GM19455 (cell line): Measurements from ENCODE around the gene NAALADL2.
"Not testable (repeated sequence)": the region's sequence is repeated elsewhere in the genome, so short reads cannot be mapped to it uniquely, and the experiment has no call there.

ENCODE experiments used
- ATAC-seq: cut with Tn5 transposase; IDR thresholded peaks from one replicate; pipeline ENCODE4 v1.9.1; 2021; ENCODE audit not compliant: unreplicated experiment

The NAALADL2 gene

DNA sequence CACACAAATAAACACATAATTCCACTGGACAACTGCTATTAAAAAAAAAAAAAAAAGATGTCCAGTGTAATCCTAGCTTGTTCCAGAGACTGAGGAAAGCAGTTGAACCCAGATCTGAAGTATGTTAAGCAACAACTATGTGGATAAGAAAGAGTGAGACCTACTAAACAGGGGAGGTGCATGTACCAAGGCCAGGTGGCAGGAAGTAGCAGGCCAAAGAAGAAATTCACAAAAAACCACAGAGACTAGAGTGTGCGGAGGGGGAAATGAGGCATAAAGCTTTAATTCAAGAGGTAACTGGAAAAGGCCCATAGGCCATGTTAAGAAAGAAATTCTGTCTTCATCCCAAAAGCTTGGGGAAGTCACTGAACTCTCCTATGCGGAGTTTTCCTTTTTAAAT lies 490.0 kb downstream of the NAALADL2 start:
- ATAC-seq, result no peak

DNA sequence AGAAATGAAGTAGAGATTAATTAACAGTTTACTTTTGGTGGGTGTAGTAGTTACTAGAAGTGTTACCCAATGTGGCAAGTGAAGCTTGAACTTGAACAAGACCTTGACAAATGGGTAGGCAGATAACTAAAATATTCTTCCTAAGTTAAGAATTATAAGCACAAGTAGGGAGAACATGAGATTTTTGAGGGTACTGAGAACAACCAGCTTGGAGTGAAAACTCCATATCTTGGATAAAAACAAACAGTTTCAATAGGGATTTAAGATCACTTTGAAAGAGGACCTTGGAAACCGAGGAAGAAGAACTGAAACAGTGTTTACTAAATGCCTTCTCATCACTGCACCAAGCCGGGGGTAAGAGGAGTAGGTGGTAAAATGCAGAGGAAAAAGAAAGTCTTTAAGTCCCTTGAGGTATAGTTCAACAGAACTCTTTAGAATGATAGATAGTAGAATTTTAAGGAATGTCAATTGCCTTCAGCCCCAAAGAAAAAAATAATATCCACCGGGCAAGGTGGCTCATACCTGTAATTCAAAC lies 496.7 kb downstream of the NAALADL2 start:
- ATAC-seq, result no peak

DNA sequence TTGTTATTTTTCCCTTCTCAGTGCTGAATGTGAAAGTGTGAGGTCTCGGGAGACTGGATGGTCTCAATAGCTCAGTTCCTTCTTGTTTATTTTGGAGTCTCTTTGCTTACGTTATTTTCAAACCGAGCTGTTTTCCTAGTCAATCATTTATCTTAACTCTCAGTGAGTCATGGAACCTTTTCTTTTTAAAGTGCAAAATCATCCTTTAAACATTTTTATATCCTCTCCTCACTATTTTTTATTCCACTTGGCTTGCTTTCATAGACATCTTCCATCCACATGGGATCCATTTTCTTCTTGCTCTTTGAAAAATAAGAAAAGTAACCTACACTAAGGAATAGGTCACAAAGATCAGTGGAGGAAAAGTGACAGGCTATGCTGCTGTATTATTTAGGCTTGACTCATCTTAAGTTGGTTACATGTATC lies 497.8 kb downstream of the NAALADL2 start:
- no peak for ATAC-seq

DNA sequence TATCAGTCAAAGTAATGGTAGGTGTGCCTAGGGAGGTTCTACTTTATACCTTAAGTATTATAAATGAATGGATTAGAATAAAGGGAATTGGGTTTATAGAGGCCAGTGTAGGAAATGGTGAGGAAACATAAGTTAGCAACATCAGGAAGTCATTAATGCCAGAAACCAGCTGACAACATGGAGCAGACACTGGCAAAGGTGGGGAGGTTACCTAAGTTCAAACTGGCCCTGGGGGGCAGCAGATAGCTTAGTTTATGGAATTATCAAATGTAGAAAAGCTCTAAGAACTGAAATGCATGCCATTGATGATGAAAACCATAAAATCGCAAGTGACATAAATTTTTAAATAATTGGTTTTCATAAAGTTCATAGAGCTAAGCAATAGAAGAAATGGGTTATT lies 498.6 kb downstream of the NAALADL2 start:
- no peak for ATAC-seq

DNA sequence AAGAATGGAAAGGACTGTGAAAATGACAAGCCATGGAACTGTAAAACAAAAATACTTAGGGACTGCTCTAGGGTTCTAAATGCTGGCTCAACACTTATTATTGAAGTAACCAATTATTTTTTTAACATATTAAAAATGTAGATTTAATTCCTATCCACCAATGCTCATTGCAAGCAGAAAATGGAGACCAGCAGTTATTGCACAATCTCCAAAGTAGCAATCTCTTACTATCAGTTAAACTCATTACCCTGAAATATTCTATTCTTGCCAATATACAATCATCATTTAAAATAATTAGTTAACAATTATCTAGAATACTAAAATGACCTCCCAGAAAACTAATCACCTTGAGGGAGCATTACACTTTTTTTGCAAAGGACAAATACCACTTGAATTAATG lies 499.8 kb downstream of the NAALADL2 start:
- no peak for ATAC-seq

DNA sequence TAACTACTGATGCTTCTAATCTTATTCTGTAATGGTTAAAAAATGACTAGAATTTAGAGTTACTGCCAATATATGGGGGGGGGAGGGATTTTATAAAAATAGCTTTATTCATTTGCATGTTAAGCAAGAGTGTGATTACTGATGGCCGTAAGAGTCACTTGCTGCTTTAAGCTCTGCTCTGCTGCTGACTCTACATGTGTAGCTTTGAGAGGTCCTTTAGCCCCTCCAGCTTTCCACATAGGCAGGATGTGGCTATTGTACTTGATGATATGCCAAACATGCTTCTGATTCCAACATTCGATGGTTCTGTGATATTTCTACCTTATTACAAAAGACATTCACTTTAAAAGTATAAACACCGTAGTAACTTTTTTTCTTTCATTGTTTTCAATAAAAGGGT lies 511.3 kb downstream of the NAALADL2 start:
- ATAC-seq, result not testable (repeated sequence)

DNA sequence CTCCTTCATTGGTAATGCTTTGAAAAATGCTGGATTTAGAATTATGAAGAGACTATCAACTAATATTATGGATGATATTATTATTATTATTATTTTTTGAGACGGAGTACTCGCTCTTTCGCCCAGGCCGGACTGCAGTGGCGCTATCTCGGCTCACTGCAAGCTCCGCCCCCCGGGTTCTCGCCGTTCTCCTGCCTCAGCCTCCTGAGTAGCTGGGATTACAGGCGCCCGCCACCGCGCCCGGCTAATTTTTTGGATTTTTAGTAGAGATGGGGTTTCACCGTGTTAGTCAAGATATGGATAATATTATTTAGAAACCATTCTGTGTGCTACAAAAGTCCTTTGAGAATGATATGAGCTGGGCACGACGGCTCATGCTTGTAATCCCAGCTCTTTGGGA lies 512.1 kb downstream of the NAALADL2 start:
- not testable (repeated sequence) for ATAC-seq

DNA sequence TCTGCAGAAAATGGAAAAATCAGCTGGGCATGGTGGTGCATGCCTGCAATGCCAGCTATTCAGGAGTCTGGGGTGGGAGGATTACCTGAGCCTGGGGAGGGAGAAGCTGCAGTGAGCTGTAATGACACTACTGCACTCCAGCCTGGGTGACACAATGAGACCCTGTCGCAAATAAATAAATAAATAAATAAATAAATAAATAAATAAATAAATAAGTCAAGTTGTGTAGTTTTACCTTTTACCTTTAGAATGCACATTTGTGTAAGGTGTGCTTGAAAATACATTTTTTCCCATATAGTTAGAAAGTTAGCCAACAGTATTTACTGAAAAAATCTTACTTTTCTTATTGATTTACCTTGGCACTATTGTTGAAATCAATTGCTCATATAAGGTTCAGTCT lies 515.6 kb downstream of the NAALADL2 start:
- ATAC-seq, result no peak

DNA sequence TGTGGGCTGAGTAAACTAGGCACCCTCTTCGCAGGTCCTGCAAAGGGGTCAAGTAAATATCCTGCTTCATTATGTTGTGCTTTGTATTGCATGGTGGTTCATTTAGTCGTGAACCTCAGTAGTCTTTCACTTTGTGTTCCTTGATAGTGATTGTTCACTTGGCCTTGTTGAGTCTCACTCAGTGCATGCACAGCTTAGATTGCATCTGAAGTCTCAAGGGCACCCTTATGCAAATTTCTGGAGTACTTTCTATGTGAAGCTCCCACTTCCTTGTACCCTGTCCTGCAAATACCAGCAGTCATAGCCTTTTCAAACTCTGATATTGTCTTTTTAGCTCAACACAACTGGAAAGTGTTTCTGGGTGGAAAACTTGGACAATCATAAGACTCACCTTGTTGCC lies 519.2 kb downstream of the NAALADL2 start:
- no peak for ATAC-seq

DNA sequence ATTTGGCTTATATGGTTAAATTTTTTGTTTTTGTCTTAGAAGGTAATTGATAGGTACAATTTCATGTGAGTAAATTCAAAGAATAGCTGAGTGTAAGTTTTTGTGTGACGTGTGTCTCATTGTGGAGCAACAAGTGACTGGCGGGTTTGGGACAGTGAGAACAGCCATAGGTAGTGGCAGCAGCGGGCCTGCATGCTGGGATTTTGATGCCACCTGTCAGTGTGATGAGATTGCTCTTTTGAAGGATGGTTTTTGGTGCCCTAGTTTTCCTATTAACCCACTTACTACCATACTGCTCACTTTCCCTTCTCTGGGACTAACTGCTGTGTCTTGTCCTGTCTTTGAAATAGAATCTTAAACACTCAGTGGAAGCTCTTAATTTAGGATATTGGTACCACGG lies 522.6 kb downstream of the NAALADL2 start:
- no peak for ATAC-seq

DNA sequence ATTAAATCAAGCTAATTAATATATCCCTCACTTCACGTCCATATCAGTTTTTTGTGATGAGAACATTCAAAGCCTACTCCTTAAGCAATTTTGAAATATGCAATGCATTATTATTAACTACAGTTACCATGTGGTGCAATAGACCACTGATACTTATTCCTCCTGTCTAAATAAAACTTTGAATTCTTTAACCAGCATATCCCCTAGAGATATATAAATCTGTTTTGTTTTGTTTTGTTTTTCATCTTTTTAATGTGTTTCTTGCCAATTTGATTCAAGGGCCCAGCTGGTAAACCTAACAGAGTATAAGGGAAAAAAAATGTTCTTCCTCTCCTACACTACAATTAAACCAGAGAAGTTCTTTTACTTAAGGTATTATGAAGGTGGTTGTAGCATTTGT lies 524.2 kb downstream of the NAALADL2 start:
- ATAC-seq, result no peak

DNA sequence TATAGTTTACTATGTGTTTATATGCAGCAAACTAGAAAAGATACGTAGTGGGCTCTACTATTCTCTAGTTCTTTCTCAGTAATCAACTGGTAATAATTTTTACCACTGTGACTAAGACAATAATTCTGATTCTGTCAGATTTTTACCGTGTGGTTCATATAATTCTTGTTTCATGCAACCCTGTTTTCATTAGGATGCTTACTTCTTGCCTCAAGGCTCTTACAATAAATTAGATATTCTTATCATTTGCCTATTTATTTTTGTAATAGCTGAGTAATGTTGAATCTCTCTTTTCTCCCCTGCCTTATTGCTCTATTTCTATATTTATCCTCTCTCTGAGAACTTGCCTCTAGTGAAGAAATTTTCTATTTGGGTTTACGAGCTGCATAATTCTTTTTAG lies 524.7 kb downstream of the NAALADL2 start:
- ATAC-seq, result no peak

DNA sequence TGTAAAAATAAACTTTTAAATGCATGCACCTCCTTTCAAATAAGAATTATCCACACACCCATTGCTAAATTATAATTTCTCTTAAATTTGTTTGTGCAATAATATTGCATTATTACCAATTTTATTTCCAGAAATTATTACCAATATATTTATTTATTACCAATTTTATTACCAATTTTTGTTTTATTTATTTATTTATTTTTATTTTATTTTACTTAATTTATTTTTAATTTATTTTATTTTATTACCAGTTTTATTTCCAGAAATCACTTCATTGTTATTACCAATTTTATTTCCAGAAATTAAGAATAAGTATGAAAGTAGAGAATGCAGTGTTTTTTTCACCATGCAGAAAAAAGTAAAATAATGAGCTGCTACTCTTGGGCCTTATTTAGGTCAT lies 525.4 kb downstream of the NAALADL2 start:
- no peak for ATAC-seq

DNA sequence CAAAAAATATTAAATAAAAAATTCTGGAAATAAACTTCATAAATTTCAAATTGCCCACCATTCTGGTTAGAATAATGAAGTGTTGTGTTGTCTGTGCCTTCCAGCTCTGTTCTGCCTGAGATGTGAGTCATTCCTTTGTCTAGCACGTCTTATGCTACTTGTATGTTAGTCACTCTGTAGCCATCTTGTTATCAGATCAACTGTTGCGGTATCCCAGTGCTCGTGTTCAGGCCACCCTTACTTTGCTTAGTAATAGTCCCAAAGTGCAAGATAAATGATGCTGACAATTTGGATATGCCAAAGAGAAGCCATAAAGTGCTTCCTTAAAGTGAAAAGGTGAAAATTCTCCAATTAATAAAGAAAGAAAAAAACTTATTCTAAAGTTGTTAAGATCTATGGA lies 527.5 kb downstream of the NAALADL2 start:
- ATAC-seq, result no peak

DNA sequence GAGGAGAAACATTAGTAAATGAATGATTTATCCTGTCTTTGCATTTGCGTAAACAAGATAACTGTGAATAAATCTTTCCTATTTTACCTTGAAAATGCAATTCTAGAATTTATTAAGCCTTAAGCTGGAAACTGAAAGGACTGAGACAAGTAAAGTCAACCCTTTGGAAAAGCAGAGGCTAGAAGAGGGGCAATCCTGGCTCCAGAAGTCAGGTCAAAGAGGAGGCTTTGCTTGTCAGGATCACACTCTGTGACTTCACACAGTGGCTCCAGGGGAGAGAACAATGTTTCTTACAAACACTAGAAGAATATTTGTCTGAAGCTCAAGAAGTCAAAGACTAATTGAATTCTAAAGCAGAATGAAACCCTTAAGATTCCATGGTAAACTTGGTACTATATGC lies 530.4 kb downstream of the NAALADL2 start:
- ATAC-seq, result no peak

DNA sequence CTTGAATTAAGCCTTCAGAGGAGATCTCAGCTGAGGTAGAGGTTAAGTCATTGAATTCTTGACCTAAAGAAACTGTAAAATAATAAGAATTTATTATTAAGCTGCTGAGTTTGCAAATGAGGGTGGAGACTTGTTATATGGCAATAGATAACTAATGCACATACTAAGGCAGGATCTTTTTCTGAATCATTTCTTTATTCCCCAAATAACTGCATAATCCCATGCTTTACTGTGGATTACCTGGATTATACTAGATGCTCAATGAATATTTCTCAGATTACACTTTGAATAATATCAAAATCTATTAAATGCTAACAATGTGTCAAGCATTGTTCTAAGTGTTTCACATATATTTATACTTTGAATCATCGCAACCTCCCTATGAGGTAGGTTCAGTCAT lies 532.5 kb downstream of the NAALADL2 start:
- ATAC-seq, result no peak

DNA sequence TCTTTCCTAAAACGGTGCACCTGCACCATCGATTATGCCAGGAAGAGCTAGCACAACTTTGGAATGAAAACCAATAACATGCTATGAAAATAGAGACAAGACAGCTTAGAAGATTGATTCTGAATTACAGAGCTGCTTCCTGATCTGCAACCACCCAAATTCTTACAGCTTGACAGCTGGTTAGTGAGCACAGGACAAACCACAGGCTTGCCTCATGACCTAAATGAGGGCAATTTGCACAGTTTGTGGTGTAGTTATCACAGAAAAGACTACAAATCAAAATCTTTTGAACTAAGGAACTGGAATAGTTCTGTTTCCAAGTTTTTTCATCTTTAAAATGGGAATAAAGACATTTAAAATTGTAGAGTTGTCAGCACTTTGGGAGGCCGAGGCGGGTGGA lies 533.5 kb downstream of the NAALADL2 start:
- ATAC-seq, result no peak

DNA sequence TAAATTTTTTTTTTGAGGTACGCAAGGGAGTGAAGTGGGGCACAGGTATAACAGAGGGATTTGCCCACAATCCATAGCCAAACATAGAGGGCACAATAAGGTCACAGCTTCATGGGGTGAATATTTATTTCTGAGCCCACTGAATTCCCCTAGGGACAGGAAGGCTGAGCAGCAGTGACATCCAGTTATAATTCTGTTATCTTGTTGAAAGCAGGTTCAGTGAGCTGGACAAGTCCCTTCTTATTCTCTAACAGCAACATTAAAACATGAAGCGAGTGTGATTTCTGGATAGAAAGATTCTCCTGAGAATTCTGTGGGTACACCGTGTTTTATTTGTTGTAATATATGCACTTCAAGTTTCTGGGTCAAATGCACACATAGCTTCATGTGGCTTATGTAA lies 538.2 kb downstream of the NAALADL2 start:
- ATAC-seq, result no peak

DNA sequence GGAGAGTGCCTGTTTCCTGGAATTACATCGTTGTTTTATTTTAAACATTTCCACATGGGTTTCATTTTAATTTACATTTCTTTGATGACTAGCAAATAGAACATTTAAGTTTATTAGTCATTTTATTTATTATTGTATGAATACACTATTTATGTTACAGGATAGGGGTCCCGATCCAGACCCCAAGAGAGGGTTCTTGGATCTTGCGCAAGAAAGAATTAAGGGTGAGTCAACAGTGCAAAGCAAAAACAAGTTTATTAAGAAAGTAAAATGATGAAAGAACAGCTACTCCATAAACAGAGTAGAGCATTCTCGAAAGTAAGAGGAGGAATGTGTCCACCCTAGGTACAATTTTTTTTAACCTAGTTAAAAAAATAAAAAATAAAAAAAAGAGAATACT lies 539.5 kb downstream of the NAALADL2 start:
- ATAC-seq, result no peak

DNA sequence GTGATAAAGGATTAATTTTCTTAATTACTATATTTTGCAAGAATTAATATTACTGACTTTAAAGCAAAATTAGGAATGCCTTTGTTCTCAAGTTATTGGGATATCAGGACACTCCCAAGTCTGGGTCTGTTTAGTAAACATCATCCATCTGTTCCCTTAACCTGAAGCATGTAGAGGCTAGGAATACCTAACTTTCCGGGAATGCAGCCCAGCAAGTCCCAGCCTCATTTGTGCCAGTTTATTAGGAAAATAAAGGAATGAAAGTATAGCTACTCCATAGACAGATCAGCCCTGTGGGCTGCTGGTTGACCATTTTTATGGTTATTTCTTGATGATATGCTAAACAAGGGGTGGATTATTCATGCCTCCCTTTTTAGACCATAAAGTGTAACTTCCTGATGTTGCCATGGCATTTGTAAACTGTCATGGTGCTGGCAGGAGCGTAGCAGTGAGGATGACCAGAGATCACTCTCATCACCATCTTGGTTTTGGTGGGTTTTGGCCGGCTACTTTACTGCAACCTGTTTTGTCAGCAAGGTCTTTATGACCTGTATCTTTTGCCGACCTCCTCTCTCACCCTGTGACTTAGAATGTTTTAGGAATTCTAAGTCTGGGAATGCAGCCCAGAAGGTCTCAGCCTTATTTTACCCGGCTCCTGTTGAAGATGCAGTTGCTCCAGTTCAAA lies 540.2 kb downstream of the NAALADL2 start:
- no peak for ATAC-seq

DNA sequence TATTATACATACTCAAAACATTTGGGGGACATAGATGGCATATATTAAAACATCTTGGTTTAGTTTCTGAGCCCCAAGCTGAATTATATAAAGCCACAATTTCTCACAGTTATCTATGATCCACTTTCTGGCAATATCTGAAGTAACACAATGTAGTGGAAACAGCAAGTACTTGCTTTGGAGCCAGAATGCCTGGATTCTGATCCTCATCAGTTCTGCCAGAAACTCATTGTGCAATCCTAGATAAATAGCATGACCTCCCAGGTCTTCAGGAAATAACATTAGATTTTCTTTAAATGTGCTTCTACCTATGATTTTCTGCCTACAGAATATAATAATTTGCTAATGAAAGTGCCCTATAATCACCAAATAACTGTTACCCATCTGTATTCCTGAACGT lies 544.9 kb downstream of the NAALADL2 start:
- no peak for ATAC-seq

DNA sequence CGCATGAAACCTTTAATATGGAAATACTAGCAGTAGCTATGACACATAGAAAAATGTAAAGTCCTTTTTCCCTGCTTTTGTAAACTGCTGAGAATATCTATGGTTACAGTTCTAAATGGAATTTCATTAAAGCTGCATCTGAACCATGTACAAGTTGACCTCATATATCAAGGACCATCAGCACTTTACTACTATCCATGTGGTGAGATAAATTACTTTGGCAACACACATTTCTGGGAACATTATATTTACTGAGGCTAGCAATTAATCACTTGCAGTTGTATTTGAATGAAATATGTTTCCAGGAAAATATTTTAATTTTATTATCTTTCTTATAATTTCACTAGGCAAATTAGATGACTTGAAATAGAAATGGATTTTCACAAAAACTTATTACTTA lies 545.5 kb downstream of the NAALADL2 start:
- ATAC-seq, result no peak

DNA sequence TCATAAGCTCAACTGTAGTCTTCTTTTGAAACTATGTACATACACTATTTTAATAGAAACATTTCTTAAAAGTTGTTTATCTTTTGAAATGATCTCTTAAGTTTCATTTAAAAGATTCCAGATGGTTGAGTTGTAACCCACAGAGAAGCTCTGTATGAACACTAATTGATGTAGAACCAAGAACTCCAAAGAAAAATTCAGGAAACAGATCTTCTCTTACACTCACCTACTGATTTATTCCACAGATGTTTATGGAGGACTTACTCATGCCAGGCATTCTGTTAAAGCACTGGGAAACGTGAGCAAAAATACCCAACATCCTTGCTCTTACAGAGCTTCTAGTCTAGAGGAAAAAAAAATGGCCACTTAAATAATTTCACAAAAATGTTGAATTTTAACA lies 551.1 kb downstream of the NAALADL2 start:
- ATAC-seq, result no peak
